Measurements from ENCODE around the gene LARGE1. TPM values are rescaled to one million over a fixed set of nuclear protein-coding genes. Genes with fewer than 3 reads are reported as not detected.

LARGE1 gene
- total and polyA plus RNA-seq, 2 of the 13 experiments (the other 11 are each of a cell fraction or from before 2014, with no cell fraction given) = 8.4 to 11.0 TPM

GRCh38 chr22:33519974-33520903 is 400.0 kb downstream of the LARGE1 start (continued):
- TF ChIP-seq ZBTB49 (CRISPR knock-in tag; IDR thresholded peaks at IDR 0.05; ENCODE audit: borderline replicate concordance) = no peak
- peak; percentile 33; the same call in 1 of the 2 replicates for TF ChIP-seq ZNF292 (CRISPR knock-in tag; IDR thresholded peaks at IDR 0.05; ENCODE audit: borderline replicate concordance, low read depth)
- no peak for TF ChIP-seq ZNF281 (CRISPR knock-in tag; IDR thresholded peaks at IDR 0.05; ENCODE audit: borderline replicate concordance)
